HEK293 (cell line): ENCODE measurements around the gene UGT2B17.

Source experiments
- CTCF ChIP-seq: fragments of 450-650 bp; formaldehyde crosslinking; IDR thresholded peaks from 2 replicates; pipeline ENCODE4 v1.5.1; 2016; ENCODE audit warnings: missing biosample characterization, missing genetic modification characterization
- TF ChIP-seq, protein P1 (sequence below): fragments of 450-650 bp; formaldehyde crosslinking; IDR thresholded peaks from 2 replicates; pipeline ENCODE4 v1.5.1; 2016; ENCODE audit warnings: missing biosample characterization, missing genetic modification characterization, low read depth

- TF ChIP-seq, protein P1, sequence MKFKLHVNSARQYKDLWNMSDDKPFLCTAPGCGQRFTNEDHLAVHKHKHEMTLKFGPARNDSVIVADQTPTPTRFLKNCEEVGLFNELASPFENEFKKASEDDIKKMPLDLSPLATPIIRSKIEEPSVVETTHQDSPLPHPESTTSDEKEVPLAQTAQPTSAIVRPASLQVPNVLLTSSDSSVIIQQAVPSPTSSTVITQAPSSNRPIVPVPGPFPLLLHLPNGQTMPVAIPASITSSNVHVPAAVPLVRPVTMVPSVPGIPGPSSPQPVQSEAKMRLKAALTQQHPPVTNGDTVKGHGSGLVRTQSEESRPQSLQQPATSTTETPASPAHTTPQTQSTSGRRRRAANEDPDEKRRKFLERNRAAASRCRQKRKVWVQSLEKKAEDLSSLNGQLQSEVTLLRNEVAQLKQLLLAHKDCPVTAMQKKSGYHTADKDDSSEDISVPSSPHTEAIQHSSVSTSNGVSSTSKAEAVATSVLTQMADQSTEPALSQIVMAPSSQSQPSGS = no peak
- TF ChIP-seq CTCF = no peak
Measured at GRCh38 chr4:68599150-68599549, 23.0 kb upstream of the UGT2B17 start.
